IMR-90 (cell line): ENCODE measurements around the gene PITX3. TPM values are rescaled to one million over a fixed set of nuclear protein-coding genes. Genes with fewer than 3 reads are reported as not detected.

ENCODE experiments used
- ATAC-seq: fragments of 200-7000 bp; cut with Tn5 transposase; 2 replicates; pipeline ENCODE4 v1.9.1; 2020; ENCODE audit warnings: low read depth, mild to moderate bottlenecking, moderate library complexity
- BruUV-seq: library from RNA; stranded (reverse); fragments of 400-500 nt; replicated peaks from 2 replicates; lab custom pipeline; 2021; lab: Mats Ljungman, UMichigan
- CTCF ChIA-PET: fragments of 300-600 bp; formaldehyde crosslinking; extraction: SDS; loops from one replicate; lab custom pipeline; 2021; ENCODE audit warnings: antibody characterized with exemption; lab: Yijun Ruan, JAX
- POLR2A ChIA-PET: fragments of 300-600 bp; sonication (Branson Sonifier 250); formaldehyde crosslinking; loops from one replicate; lab custom pipeline; 2022; ENCODE audit warnings: antibody characterized with exemption; ENCODE audit not compliant: unreplicated experiment; lab: Charles Lee
- DNase-seq: peaks from one replicate; pipeline ENCODE4 v3.0.0; 2013
- H2AFZ ChIP-seq: replicated peaks from 2 replicates; pipeline ENCODE3; 2013; ENCODE audit warnings: low read length, mild to moderate bottlenecking; ENCODE audit not compliant: poor library complexity
- H2AK5ac ChIP-seq: 2 replicates; pipeline ENCODE4 v1.6.1; 2013; ENCODE audit warnings: low read depth, low read length, inconsistent platforms
- H2AK9ac ChIP-seq: replicated peaks from 2 replicates; pipeline ENCODE3; 2013; ENCODE audit warnings: mild to moderate bottlenecking, low read depth, low read length, moderate library complexity; ENCODE audit not compliant: poor library complexity
- H2BK120ac ChIP-seq: 2 replicates; pipeline ENCODE4 v1.6.1; 2013; ENCODE audit warnings: low read depth, low read length, inconsistent platforms
- H2BK15ac ChIP-seq: 3 replicates; pipeline ENCODE4 v1.6.1; 2013; ENCODE audit warnings: low read depth, low read length, inconsistent platforms
- H2BK20ac ChIP-seq: 2 replicates; pipeline ENCODE4 v1.6.1; 2013; ENCODE audit warnings: low read depth, mild to moderate bottlenecking, inconsistent platforms, low read length, moderate library complexity
- H2BK5ac ChIP-seq: 2 replicates; pipeline ENCODE4 v1.6.1; 2013; ENCODE audit warnings: mild to moderate bottlenecking, low read depth, low read length, inconsistent platforms; ENCODE audit not compliant: poor library complexity, severe bottlenecking
- H3K14ac ChIP-seq: replicated peaks from 2 replicates; pipeline ENCODE4 v1.6.1; 2013; ENCODE audit warnings: low read depth, low read length, inconsistent platforms
- H3K18ac ChIP-seq: 2 replicates; pipeline ENCODE4 v1.6.1; 2013; ENCODE audit warnings: low read depth, low read length, control low read depth
- H3K23ac ChIP-seq: 2 replicates; pipeline ENCODE4 v1.6.1; 2013; ENCODE audit warnings: low read depth, low read length, inconsistent platforms
- H3K27ac ChIP-seq: 2 replicates; pipeline ENCODE4 v1.5.1; 2013; ENCODE audit warnings: mild to moderate bottlenecking, control low read depth, low read length; ENCODE audit not compliant: insufficient read depth
- H3K27me3 ChIP-seq: 2 replicates; pipeline ENCODE4 v1.6.1; 2013; ENCODE audit warnings: low read length; ENCODE audit not compliant: control insufficient read depth, insufficient read depth
- H3K36me3 ChIP-seq: 2 replicates; pipeline ENCODE4 v1.6.1; 2013; ENCODE audit warnings: low read length, mixed read lengths; ENCODE audit not compliant: control insufficient read depth, insufficient read depth
- H3K4ac ChIP-seq: 2 replicates; pipeline ENCODE4 v1.6.1; 2013; ENCODE audit warnings: low read depth, low read length, inconsistent platforms
- H3K4me1 ChIP-seq: 2 replicates; pipeline ENCODE4 v1.6.1; 2013; ENCODE audit warnings: low read length, mixed read lengths; ENCODE audit not compliant: control insufficient read depth, insufficient read depth
- H3K4me2 ChIP-seq: 2 replicates; pipeline ENCODE4 v1.6.1; 2013; ENCODE audit warnings: low read depth, mild to moderate bottlenecking, control low read depth, low read length, moderate library complexity
- H3K4me3 ChIP-seq: 2 replicates; pipeline ENCODE4 v1.5.1; 2013; ENCODE audit warnings: low read depth, mild to moderate bottlenecking, control low read depth, low read length, moderate library complexity; ENCODE audit not compliant: insufficient read depth
- H3K56ac ChIP-seq: 2 replicates; pipeline ENCODE4 v1.6.1; 2013; ENCODE audit warnings: low read length, inconsistent platforms; ENCODE audit not compliant: insufficient read depth; ENCODE audit errors: extremely low read depth
- H3K79me1 ChIP-seq, 2 experiments: 2 replicates each; pipeline ENCODE4 v1.6.1; 2013; ENCODE audit warnings: low read length in 2 of 2, inconsistent platforms in 1 of 2, low read depth in 1 of 2
- H3K9ac ChIP-seq: 2 replicates; pipeline ENCODE4 v1.6.1; 2013; ENCODE audit warnings: low read depth, low read length, control low read depth
- H3K9me1 ChIP-seq: 2 replicates; pipeline ENCODE4 v1.6.1; 2013; ENCODE audit warnings: low read length, inconsistent platforms; ENCODE audit not compliant: insufficient read depth
- H3K9me3 ChIP-seq: 2 replicates; pipeline ENCODE4 v1.6.1; 2013; ENCODE audit warnings: low read length; ENCODE audit not compliant: control insufficient read depth, insufficient read depth
- H4K20me1 ChIP-seq: 2 replicates; pipeline ENCODE4 v1.6.1; 2013; ENCODE audit warnings: low read length, inconsistent platforms; ENCODE audit not compliant: insufficient read depth
- H4K5ac ChIP-seq: 2 replicates; pipeline ENCODE4 v1.6.1; 2013; ENCODE audit warnings: mild to moderate bottlenecking, low read depth, low read length, control low read depth
- H4K8ac ChIP-seq, 2 experiments: 2 replicates each; pipeline ENCODE4 v1.6.1; 2013; ENCODE audit warnings: low read depth in 2 of 2, low read length in 2 of 2, control low read depth in 1 of 2, inconsistent platforms in 1 of 2
- H4K91ac ChIP-seq: 2 replicates; pipeline ENCODE4 v1.6.1; 2013; ENCODE audit warnings: low read depth, low read length, inconsistent platforms; ENCODE audit not compliant: insufficient read depth
- CTCF ChIP-seq: conservative IDR thresholded peaks from 2 replicates; pipeline ENCODE4 v1.5.1; 2012; ENCODE audit warnings: mild to moderate bottlenecking, low read depth, low read length, improper control_type of control experiment
- FOS ChIP-seq: fragments of 150-350 bp; IDR thresholded peaks from 2 replicates; pipeline ENCODE4 v1.6.1; 2016; ENCODE audit warnings: low read depth, low read length
- RCOR1 ChIP-seq: IDR thresholded peaks from 2 replicates; pipeline ENCODE4 v1.6.1; 2012; ENCODE audit warnings: mild to moderate bottlenecking, low read length, improper control_type of control experiment; ENCODE audit not compliant: insufficient replicate concordance
- RFX5 ChIP-seq: IDR thresholded peaks from 2 replicates; pipeline ENCODE4 v1.8.0; 2012; ENCODE audit warnings: low read depth, mild to moderate bottlenecking, low read length, moderate library complexity
- WGBS, 2 experiments: methylation state at CpG; one replicate each; pipeline versions ENCODE4 v1.1.5 to v1.1.7; 2013; ENCODE audit warnings: missing lambda C conversion rate in 2 of 2; ENCODE audit not compliant: insufficient read length in 1 of 2; ENCODE audit errors: extremely low coverage in 2 of 2; 5-methylcytosine and 5-hydroxymethylcytosine counted together
- dilution Hi-C: fragments of 300-500 bp; cut with HindIII; formaldehyde crosslinking; loops from one replicate; pipeline ENCODE4 v1.14.3; 2018; ENCODE audit warnings: low sequenced_read_pairs; ENCODE audit not compliant: unreplicated experiment
- in situ Hi-C: fragments of 300-500 bp; cut with MboI; formaldehyde crosslinking; loops from 3 replicates; pipeline ENCODE4 v1.14.3; 2019; ENCODE audit warnings: low sequenced_read_pairs, inconsistent platforms, mixed read lengths
- intact Hi-C: fragments of 100-400 bp; cut with micrococcal nuclease; formaldehyde crosslinking; loops from 2 replicates; pipeline ENCODE4 v1.10.0; 2022
- polyA plus RNA-seq, 3 experiments: library from polyadenylated mRNA; depleted of rRNA; stranded (reverse); fragments of >200 nt; gene quantifications; 2 replicates each; pipeline ENCODE4 v1.2.3, GENCODE V29; 2012; ENCODE audit warnings: low replicate concordance in 1 of 3
- total RNA-seq: library from RNA; depleted of rRNA; stranded (reverse); fragments of >200 nt; gene quantifications from 2 replicates; pipeline ENCODE4 v1.2.3, GENCODE V29; 2012

PITX3 gene
- total and polyA plus RNA-seq, 2 of the 4 experiments (the other 2 are of a cell fraction): not detected

GRCh38 chr10:102200751-102201640 lies 40.3 kb downstream of the PITX3 start:
- Histone ChIP-seq H3K4me2 (no peak overlapping the region), H2BK5ac (no peak overlapping the region), H3K79me1 (no peaks in the 10 kb centered on the region), H4K91ac (no peak overlapping the region), H3K27ac (no peak overlapping the region), H3K9ac (no peak overlapping the region), H3K56ac (no peak overlapping the region), H2AK9ac (no peak overlapping the region), H3K23ac (no peak overlapping the region), H4K8ac (no peak overlapping the region), H3K27me3 (peaks cover 20% of the 10 kb centered on the region), H3K14ac (no peak overlapping the region), H3K4me3 (no peak overlapping the region), H2AK5ac (no peak overlapping the region), H2BK120ac (no peak overlapping the region), H3K4me1 (no peaks in the 10 kb centered on the region), H2BK20ac (no peak overlapping the region), H4K5ac (no peak overlapping the region), H2BK15ac (no peak overlapping the region), H3K18ac (no peak overlapping the region), H3K4ac (no peak overlapping the region), H2AFZ (no peak overlapping the region), H3K36me3 (no peaks in the 10 kb centered on the region), H3K9me3 (peaks cover 10% of the 10 kb centered on the region), H4K20me1 (no peaks in the 10 kb centered on the region), H3K9me1 (no peaks in the 10 kb centered on the region)
- in situ Hi-C loops: no loop called here
- intact Hi-C loops: no loop called here
- CTCF ChIA-PET: interaction anchor here (0.6 kb wide), 1 partner anchor 194 kb away, joined by 3 read pairs; no protein-coding TSS in a partner anchor
- TF ChIP-seq RFX5: no peak
- no peak for TF ChIP-seq CTCF
- no peak for TF ChIP-seq RCOR1
- no peak for TF ChIP-seq FOS
- POLR2A ChIA-PET: no interaction called here
- no peak for DNase-seq
- ATAC-seq: no peak
- dilution Hi-C loops: no loop called here
- BruUV-seq: no TSS peak
- 77% methylated on average over 25 of the region's 34 CpGs; no CpG with 5 or more reads in 1 of the 2 experiments for WGBS, 2 experiments
